Type B pancreatic cell (in vitro differentiated cells): ENCODE data around the gene IL1B. TPM values are rescaled to one million over a fixed set of nuclear protein-coding genes. Genes with fewer than 3 reads are reported as not detected.

ENCODE experiments used
- DNase-seq: peaks from one replicate; pipeline ENCODE4 v3.0.0; 2021; ENCODE audit warnings: mixed read lengths; ENCODE audit not compliant: unreplicated experiment; ENCODE audit errors: extremely low spot score
- H3K27ac Mint-ChIP-seq: 2 replicates; pipeline ENCODE4 v1.8.0; 2021; ENCODE audit warnings: mild to moderate bottlenecking, mixed read lengths
- H3K27me3 Mint-ChIP-seq: 2 replicates; pipeline ENCODE4 v1.8.0; 2021; ENCODE audit warnings: mixed read lengths
- H3K36me3 Mint-ChIP-seq: 2 replicates; pipeline ENCODE4 v1.8.0; 2021; ENCODE audit warnings: mixed read lengths
- H3K4me1 Mint-ChIP-seq: one replicate; pipeline ENCODE4 v1.8.0; 2021; ENCODE audit warnings: mixed read lengths; ENCODE audit not compliant: unreplicated experiment
- H3K4me3 Mint-ChIP-seq: 2 replicates; pipeline ENCODE4 v1.8.0; 2021; ENCODE audit warnings: mild to moderate bottlenecking, mixed read lengths
- H3K9me3 Mint-ChIP-seq: 2 replicates; pipeline ENCODE4 v1.8.0; 2021; ENCODE audit warnings: mixed read lengths
- long read RNA-seq: library from polyadenylated mRNA; unstranded; transcript quantifications from one replicate; pipeline ENCODE4 v2.0.0, GENCODE V29; 2020
- total RNA-seq: library from RNA; stranded (reverse); gene quantifications from 2 replicates; pipeline ENCODE4 v1.2.1, GENCODE V29; 2021; ENCODE audit warnings: low replicate concordance
- TF ChIP-seq, protein P1 (sequence below): fragments of 200-600 bp; sonication (generic); conservative IDR thresholded peaks from 2 replicates; pipeline ENCODE4 v1.5.0; 2021; ENCODE audit warnings: antibody characterized with exemption, mild to moderate bottlenecking

Gene IL1B
- total RNA-seq: 0.46 and 0.76 TPM in 2 replicates
- long read RNA-seq, partial matches to known transcripts: 0 of 3 reads
- long read RNA-seq, other reads (novel, unspliced or antisense): 0 of 3 reads

DNA sequence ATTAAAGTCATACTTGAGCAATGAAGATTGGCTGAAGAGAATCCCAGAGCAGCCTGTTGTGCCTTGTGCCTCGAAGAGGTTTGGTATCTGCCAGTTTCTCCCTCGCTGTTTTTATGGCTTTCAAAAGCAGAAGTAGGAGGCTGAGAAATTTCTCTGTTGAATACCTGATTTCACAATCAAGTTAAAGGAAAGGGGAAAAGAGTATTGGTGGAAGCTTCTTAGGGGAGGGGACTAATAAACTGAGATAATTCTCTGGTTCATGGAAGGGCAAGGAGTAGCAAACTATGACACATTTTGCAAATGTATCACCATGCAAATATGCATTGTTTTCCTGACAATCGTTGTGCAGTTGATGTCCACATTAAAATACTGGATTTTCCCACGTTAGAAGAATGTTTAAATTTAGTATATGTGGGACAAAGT lies at the start of gene IL1B:
Gene IL1B, minus strand, starts transcription at position 85 of the 423 bp plus-strand sequence. CDS start 550 bp downstream, outside the sequence.
- Mint-ChIP-seq H3K36me3 (no peaks in the 10 kb centered on the region), H3K4me1 (peaks cover 22% of the 10 kb centered on the region), H3K27me3 (peaks cover 22% of the 10 kb centered on the region), H3K27ac (no peak within 1 kb of the TSS), H3K9me3 (peaks cover 5% of the 10 kb centered on the region), H3K4me3 (no peak within 1 kb of the TSS)
- no peak for DNase-seq
- TF ChIP-seq, protein P1, sequence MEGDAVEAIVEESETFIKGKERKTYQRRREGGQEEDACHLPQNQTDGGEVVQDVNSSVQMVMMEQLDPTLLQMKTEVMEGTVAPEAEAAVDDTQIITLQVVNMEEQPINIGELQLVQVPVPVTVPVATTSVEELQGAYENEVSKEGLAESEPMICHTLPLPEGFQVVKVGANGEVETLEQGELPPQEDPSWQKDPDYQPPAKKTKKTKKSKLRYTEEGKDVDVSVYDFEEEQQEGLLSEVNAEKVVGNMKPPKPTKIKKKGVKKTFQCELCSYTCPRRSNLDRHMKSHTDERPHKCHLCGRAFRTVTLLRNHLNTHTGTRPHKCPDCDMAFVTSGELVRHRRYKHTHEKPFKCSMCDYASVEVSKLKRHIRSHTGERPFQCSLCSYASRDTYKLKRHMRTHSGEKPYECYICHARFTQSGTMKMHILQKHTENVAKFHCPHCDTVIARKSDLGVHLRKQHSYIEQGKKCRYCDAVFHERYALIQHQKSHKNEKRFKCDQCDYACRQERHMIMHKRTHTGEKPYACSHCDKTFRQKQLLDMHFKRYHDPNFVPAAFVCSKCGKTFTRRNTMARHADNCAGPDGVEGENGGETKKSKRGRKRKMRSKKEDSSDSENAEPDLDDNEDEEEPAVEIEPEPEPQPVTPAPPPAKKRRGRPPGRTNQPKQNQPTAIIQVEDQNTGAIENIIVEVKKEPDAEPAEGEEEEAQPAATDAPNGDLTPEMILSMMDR: no peak

DNA sequence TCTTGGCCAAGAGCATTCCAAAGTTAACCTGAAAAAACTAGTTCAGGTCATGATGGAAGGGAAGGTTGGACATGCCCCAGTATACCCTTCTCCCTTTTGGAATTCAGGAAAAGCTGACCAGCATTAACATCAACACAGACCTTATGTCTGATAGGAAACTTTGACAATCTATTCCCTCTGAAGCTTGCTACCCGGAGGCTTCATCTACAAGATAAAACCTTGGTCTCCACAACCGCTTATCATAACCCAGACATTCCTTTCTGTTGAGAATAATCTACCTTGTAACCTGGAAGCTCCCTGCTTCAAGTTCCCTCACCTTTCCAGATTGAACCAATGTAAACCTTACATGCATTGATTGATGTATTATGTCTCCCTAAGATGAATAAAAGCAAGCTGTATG lies 49.7 kb upstream of the IL1B start:
- H3K9me3 Mint-ChIP-seq: no peaks in the 10 kb centered on the region
- no peak for DNase-seq
- H3K4me3 Mint-ChIP-seq: no peak overlapping the region

DNA sequence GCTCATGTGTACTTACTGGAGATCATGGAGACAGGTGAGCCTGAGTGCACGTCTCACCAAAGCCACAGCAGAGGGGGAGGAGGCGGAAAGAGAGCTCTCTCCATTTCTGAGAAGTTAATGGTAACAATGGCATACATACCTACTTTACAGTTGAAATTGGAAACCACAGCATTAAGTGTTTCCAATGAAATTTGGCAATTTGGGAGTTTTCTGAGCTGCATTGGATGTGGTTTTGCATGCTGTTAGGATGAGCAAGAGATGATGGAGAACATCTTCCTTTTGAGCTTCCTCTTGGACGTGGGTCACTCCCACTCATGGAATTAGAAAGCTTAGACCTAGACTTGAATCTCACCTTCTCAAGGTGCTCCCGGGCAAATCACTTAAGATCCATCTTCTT lies 48.9 kb upstream of the IL1B start:
- Mint-ChIP-seq H3K27me3 (peaks cover 3% of the 10 kb centered on the region), H3K9me3 (no peaks in the 10 kb centered on the region), H3K4me1 (no peaks in the 10 kb centered on the region), H3K27ac (no peak overlapping the region), H3K36me3 (no peaks in the 10 kb centered on the region), H3K4me3 (no peak overlapping the region)
- TF ChIP-seq, protein P1: no peak
- DNase-seq: no peak

More for the DNA sequence above, 49.7 kb upstream of the IL1B start:
- Mint-ChIP-seq H3K27ac (no peak overlapping the region), H3K4me1 (no peaks in the 10 kb centered on the region), H3K36me3 (no peaks in the 10 kb centered on the region), H3K27me3 (no peaks in the 10 kb centered on the region)
- TF ChIP-seq, protein P1: no peak

DNA sequence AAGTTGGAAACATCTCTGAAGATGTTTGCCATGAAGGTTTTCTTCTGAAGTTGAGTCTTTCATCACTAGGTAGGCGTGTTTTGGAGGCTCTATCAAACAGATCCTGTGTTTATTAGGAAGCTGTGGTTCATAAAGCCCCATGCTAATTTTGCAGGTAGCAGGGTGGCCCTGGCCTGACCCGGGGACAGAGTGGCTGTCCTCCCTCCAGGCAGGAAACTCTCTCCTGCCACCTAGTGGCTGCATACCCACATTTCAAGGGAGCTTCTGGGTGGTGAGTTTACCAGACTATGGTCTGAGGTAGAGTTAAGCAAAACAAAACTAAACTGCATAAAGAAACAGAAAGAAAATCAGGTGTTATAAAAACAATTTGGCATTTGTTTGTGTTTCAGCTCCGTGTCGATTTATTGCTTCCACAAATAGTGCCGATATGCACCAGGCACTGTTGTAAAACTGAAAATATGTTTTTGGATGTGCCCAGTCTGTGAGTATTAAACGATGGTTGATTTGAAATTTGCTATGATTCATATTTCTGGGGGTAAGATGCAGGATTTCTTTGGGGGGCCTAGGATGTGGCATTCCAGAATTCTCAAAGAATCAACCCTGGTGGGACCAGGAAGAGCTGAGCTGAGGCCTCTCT lies 48.4 kb upstream of the IL1B start:
- Mint-ChIP-seq H3K9me3 (no peaks in the 10 kb centered on the region), H3K27ac (no peak overlapping the region), H3K4me1 (no peaks in the 10 kb centered on the region)

DNA sequence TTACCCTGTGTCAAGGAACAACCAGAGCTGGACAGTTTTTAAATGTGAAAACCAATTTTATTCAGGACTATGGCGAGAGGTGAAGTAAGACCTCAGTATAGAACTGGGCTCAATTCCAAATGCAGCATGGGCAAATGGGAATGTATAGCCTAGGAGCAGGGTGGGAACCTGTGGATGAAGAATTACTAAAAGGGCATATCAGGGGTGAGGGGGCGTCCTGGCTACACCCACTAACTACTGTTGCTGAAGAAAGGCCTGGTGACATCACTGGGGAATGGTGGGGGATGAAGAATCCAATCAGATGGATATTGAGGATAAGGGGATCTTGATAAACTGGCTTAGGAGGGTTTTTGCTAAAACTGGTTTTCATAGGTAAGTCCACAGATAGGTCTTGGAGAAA lies 47.1 kb upstream of the IL1B start:
- no peak for DNase-seq

More for the DNA sequence above, 48.4 kb upstream of the IL1B start:
- no peak overlapping the region for H3K4me3 Mint-ChIP-seq
- no peak for DNase-seq
- peaks cover 3% of the 10 kb centered on the region for H3K27me3 Mint-ChIP-seq
- TF ChIP-seq, protein P1: peak; percentile 80
- no peaks in the 10 kb centered on the region for H3K36me3 Mint-ChIP-seq

More for the DNA sequence above, 47.1 kb upstream of the IL1B start:
- no peaks in the 10 kb centered on the region for H3K36me3 Mint-ChIP-seq
- no peak overlapping the region for H3K27ac Mint-ChIP-seq
- TF ChIP-seq, protein P1: no peak
- no peaks in the 10 kb centered on the region for H3K9me3 Mint-ChIP-seq
- H3K4me3 Mint-ChIP-seq: no peak overlapping the region
- no peaks in the 10 kb centered on the region for H3K4me1 Mint-ChIP-seq
- peaks cover 5% of the 10 kb centered on the region for H3K27me3 Mint-ChIP-seq
